Type B pancreatic cell (in vitro differentiated cells): ENCODE data around the gene NET1. TPM values are rescaled to one million over a fixed set of nuclear protein-coding genes. Genes with fewer than 3 reads are reported as not detected.

ENCODE experiments used
- DNase-seq: peaks from one replicate; pipeline ENCODE4 v3.0.0; 2021; ENCODE audit warnings: mixed read lengths; ENCODE audit not compliant: unreplicated experiment; ENCODE audit errors: extremely low spot score
- H3K27ac Mint-ChIP-seq: 2 replicates; pipeline ENCODE4 v1.8.0; 2021; ENCODE audit warnings: mild to moderate bottlenecking, mixed read lengths
- H3K27me3 Mint-ChIP-seq: 2 replicates; pipeline ENCODE4 v1.8.0; 2021; ENCODE audit warnings: mixed read lengths
- H3K36me3 Mint-ChIP-seq: 2 replicates; pipeline ENCODE4 v1.8.0; 2021; ENCODE audit warnings: mixed read lengths
- H3K4me1 Mint-ChIP-seq: one replicate; pipeline ENCODE4 v1.8.0; 2021; ENCODE audit warnings: mixed read lengths; ENCODE audit not compliant: unreplicated experiment
- H3K4me3 Mint-ChIP-seq: 2 replicates; pipeline ENCODE4 v1.8.0; 2021; ENCODE audit warnings: mild to moderate bottlenecking, mixed read lengths
- H3K9me3 Mint-ChIP-seq: 2 replicates; pipeline ENCODE4 v1.8.0; 2021; ENCODE audit warnings: mixed read lengths
- total RNA-seq: library from RNA; stranded (reverse); gene quantifications from 2 replicates; pipeline ENCODE4 v1.2.1, GENCODE V29; 2021; ENCODE audit warnings: low replicate concordance
- TF ChIP-seq, protein P1 (sequence below): fragments of 200-600 bp; sonication (generic); conservative IDR thresholded peaks from 2 replicates; pipeline ENCODE4 v1.5.0; 2021; ENCODE audit warnings: antibody characterized with exemption, mild to moderate bottlenecking

Gene NET1
- total RNA-seq, 1 donor from 2014 or later, result 105 TPM

DNA sequence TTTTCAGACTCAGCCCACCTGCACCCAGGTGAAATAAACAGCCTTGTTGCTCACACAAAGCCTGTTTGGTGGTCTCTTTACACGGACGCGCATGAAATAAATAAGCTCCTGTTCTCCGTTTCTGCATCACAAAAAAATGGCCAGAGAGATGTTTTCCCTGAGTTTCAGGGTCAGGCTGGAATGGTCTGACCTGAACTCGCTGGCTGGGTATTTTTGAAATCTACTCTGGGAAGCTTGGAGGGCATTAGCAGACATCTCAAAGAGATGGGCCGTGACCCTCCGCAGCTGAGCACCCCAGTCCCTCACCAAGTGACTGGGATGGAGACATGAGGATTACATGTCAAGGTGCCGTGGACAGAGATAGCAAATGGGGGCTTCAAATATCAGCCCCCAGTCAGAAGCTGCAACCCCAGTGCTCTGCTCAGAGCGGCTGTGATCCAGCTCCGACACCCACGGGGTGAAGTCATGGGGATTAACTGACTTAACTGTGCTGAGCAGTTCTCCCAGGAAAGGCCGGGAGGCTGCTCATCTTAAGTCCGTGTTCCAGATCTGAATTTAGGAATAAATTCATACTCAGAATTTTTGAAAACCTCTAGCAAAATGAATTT lies 64.7 kb downstream of the NET1 start:
- no peaks in the 10 kb centered on the region for H3K27me3 Mint-ChIP-seq
- H3K36me3 Mint-ChIP-seq, result no peaks in the 10 kb centered on the region
- peaks cover 18% of the 10 kb centered on the region for H3K4me1 Mint-ChIP-seq
- DNase-seq, result no peak
- no peaks in the 10 kb centered on the region for H3K9me3 Mint-ChIP-seq
- no peak overlapping the region for H3K27ac Mint-ChIP-seq
- TF ChIP-seq, protein P1, sequence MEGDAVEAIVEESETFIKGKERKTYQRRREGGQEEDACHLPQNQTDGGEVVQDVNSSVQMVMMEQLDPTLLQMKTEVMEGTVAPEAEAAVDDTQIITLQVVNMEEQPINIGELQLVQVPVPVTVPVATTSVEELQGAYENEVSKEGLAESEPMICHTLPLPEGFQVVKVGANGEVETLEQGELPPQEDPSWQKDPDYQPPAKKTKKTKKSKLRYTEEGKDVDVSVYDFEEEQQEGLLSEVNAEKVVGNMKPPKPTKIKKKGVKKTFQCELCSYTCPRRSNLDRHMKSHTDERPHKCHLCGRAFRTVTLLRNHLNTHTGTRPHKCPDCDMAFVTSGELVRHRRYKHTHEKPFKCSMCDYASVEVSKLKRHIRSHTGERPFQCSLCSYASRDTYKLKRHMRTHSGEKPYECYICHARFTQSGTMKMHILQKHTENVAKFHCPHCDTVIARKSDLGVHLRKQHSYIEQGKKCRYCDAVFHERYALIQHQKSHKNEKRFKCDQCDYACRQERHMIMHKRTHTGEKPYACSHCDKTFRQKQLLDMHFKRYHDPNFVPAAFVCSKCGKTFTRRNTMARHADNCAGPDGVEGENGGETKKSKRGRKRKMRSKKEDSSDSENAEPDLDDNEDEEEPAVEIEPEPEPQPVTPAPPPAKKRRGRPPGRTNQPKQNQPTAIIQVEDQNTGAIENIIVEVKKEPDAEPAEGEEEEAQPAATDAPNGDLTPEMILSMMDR, result no peak
- H3K4me3 Mint-ChIP-seq, result no peak overlapping the region

DNA sequence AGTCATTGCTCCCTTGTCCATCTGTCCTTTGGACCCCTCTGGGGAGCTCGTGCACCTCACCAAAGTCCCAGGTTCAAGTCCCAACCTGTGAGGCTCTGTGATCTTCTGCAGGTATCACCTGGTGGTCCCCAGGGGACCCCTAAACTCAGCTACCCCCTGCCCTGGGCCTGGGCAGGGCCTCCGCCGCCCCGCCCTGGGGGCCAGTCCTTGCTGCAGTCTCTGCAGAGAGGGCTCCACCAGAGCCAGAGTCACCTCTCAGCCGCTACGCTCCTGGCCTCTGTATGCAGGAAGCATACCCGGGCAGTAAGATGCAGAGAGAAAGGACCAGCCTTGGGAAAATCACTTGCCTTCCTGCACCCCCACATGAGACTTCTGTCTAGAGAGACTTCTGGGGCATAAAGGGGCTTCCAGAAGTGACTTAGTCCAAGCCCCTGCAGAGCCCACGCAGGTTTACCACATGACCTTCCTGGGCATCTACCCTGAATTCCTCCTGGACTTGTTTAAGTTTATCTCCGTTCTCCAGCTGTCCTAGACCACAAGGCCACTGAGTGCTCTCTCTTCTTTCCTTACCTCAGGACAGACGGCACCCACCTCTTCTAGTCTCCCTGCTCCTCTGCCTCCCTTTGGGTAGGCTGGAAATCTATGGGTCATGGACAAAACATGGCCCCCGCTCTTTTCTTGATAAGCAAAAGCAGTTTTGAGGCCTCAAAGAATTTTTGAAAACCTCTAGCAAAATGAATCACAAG lies 65.8 kb downstream of the NET1 start:
- Mint-ChIP-seq H3K27me3 (no peaks in the 10 kb centered on the region), H3K27ac (no peak overlapping the region), H3K4me3 (no peak overlapping the region), H3K4me1 (peaks cover 13% of the 10 kb centered on the region), H3K9me3 (no peaks in the 10 kb centered on the region), H3K36me3 (no peaks in the 10 kb centered on the region)
- DNase-seq, result peak; percentile 54
- TF ChIP-seq, protein P1, result no peak

DNA sequence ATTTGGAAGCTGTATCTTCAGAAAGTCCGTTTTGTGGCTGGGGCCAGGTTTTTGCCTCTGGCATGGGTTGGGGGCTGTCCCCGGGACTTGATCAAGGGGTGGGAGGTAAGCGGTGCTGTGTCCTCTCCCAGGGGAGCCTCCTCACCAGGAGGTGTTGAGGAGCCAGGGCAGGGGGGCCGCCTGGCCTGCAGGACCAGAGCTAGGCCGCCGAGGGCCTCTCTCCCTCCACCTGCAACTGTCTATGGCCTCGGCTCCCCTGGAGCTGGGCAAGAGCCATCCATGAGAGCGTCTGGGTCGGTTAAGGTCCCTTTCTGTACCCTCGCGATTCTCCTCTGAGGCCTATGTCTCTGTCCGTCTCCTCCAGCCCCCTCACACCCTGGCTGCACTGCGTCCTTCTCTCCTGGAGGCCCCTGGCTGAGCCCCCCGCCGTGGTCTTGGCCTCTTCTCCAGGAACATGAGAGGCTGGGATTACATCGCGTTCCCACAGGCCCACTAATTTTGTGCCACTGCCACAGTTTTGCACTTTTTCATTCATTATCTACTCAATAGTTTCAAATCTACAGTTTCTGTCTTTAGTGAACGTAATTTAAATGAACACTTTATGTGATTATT lies 66.4 kb downstream of the NET1 start:
- no peaks in the 10 kb centered on the region for H3K9me3 Mint-ChIP-seq
- H3K27me3 Mint-ChIP-seq, result no peaks in the 10 kb centered on the region
- H3K27ac Mint-ChIP-seq, result no peak overlapping the region
- no peak overlapping the region for H3K4me3 Mint-ChIP-seq
- no peak for DNase-seq
- TF ChIP-seq, protein P1, result no peak
- no peaks in the 10 kb centered on the region for H3K36me3 Mint-ChIP-seq
- peaks cover 13% of the 10 kb centered on the region for H3K4me1 Mint-ChIP-seq

DNA sequence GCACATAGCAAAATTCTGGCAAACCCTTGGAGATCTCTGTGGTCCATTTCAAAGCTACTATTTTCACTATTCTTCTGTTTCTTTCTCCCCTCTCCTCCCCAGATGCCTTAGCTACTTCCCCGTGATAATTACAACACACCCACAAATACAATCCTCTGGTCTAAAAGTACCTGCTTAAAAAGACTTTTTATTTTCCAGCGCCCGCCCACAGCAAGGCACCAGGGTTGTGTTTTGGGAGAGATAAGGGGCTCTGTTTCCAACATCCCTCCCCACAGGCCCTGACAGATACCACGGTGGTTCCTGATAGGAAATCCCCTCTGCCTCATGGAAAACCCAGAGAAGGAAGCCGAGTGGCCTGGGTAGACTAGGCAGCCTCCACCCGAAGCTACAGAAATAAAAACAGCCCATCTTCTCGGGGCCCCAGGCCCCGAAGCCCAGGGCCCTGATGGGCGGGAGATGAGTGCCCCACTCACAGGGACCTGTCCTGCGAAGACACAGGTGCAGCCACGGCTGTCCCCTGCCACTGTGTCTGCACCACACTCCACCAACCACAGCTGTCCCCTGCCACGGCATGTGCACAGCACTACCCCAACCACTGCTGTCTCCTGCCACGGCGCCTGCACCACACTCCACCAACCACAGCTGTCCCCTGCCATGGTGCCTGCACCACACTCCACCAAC lies 67.3 kb downstream of the NET1 start:
- no peaks in the 10 kb centered on the region for H3K27me3 Mint-ChIP-seq
- DNase-seq, result no peak
- H3K36me3 Mint-ChIP-seq, result no peaks in the 10 kb centered on the region
- TF ChIP-seq, protein P1, result no peak
- no peak overlapping the region for H3K4me3 Mint-ChIP-seq
- no peaks in the 10 kb centered on the region for H3K9me3 Mint-ChIP-seq
- H3K4me1 Mint-ChIP-seq, result peaks cover 13% of the 10 kb centered on the region
- H3K27ac Mint-ChIP-seq, result no peak overlapping the region

DNA sequence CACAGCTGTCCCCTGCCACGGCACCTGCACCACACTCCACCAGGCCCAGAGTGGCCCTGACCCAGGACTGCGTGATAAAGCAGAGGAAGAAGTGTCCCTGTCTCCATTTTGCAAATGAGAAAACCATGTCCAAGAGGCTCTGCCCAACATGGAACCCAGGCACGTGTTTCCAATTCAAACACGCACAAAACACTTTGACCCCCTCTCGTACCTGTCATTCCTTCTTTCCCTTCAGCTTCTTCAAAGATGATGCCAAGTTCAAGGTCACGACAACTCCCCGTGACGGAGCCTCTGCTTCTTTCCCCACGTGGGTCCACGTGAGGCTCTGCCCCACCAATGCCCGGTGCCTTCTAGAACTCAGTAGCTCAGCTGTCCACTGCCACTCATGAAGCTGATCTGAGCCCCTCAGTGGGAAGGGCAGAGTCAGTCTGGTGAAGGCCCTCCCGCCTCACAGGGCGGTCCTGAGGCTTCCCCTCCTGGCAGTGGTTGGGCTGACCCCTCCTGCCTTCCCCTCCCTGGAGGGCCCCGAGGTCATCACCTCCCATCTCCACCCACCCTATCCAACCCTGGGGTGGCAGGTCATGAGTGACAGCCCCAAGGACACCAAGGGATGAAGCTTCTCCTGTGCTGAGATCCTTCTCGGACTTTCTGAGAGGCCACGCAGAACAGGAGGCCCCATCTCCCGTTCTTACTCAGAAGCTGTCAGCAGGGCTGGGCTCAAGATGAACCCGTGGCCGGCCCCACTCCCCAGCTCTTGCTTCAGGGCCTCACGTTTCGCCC lies 68.0 kb downstream of the NET1 start:
- Mint-ChIP-seq H3K4me3 (no peak overlapping the region), H3K4me1 (peaks cover 13% of the 10 kb centered on the region), H3K27me3 (no peaks in the 10 kb centered on the region), H3K27ac (no peak overlapping the region), H3K36me3 (no peaks in the 10 kb centered on the region), H3K9me3 (no peaks in the 10 kb centered on the region)
- TF ChIP-seq, protein P1, result no peak
- DNase-seq, result no peak
